HG03460 (cell line): ENCODE measurements around the gene C17orf78.
"Not testable (repeated sequence)": the region's sequence is repeated elsewhere in the genome, so short reads cannot be mapped to it uniquely, and the experiment has no call there.

ENCODE experiments used
- ATAC-seq: cut with Tn5 transposase; IDR thresholded peaks from one replicate; pipeline ENCODE4 v1.9.1; 2021; ENCODE audit not compliant: unreplicated experiment

C17orf78 gene

GRCh38 chr17:37385474-37385990, 9.7 kb downstream of the C17orf78 start:
- no peak for ATAC-seq

GRCh38 chr17:37386462-37386861, 10.7 kb downstream of the C17orf78 start:
- no peak for ATAC-seq

GRCh38 chr17:37388266-37388665, 12.5 kb downstream of the C17orf78 start:
- no peak for ATAC-seq

- ATAC-seq, result no peak
Observed at GRCh38 chr17:37389160-37389559, 13.4 kb downstream of the C17orf78 start.

GRCh38 chr17:37391146-37391545, 15.4 kb downstream of the C17orf78 start:
- ATAC-seq, result no peak

GRCh38 chr17:37392024-37392590, 16.3 kb downstream of the C17orf78 start:
- ATAC-seq, result no peak

GRCh38 chr17:37393352-37393751, 17.6 kb downstream of the C17orf78 start:
- no peak for ATAC-seq

- ATAC-seq, result no peak
Observed at GRCh38 chr17:37399265-37399803, 23.5 kb downstream of the C17orf78 start.

- no peak for ATAC-seq
Observed at GRCh38 chr17:37400505-37400904, 24.7 kb downstream of the C17orf78 start.

GRCh38 chr17:37405522-37405921, 29.7 kb downstream of the C17orf78 start:
- not testable (repeated sequence) for ATAC-seq

- ATAC-seq, result peak; percentile 28
Observed at GRCh38 chr17:37405955-37406634, 30.3 kb downstream of the C17orf78 start.

- ATAC-seq, result peak; percentile 77
Observed at GRCh38 chr17:37406635-37407461, 31.1 kb downstream of the C17orf78 start, which contains the start of the genes ACACA and TADA2A. TSS of gene ACACA (minus strand) at chr17:37406836. CDS start at chr17:37406299, 537 bp downstream. TSS of gene TADA2A (plus strand) at chr17:37406886. CDS start at chr17:37411366, 4,480 bp downstream.

- not testable (repeated sequence) for ATAC-seq
Observed at GRCh38 chr17:37408145-37408479, 32.3 kb downstream of the C17orf78 start.

- ATAC-seq, result no peak
Observed at GRCh38 chr17:37410357-37410756, 34.6 kb downstream of the C17orf78 start.

- ATAC-seq, result no peak
Observed at GRCh38 chr17:37413875-37414519, 38.2 kb downstream of the C17orf78 start.

- ATAC-seq, result no peak
Observed at GRCh38 chr17:37417852-37418251, 42.1 kb downstream of the C17orf78 start.

- ATAC-seq, result no peak
Observed at GRCh38 chr17:37422971-37423625, 47.3 kb downstream of the C17orf78 start.

- no peak for ATAC-seq
Observed at GRCh38 chr17:37425268-37425667, 49.5 kb downstream of the C17orf78 start.

- ATAC-seq, result no peak
Observed at GRCh38 chr17:37429039-37429438, 53.3 kb downstream of the C17orf78 start.

- no peak for ATAC-seq
Observed at GRCh38 chr17:37429453-37429852, 53.7 kb downstream of the C17orf78 start.
